Brain microvascular endothelial cell (primary cell): ENCODE data around the gene PTPN7.

Source experiments
- DNase-seq: peaks from one replicate; pipeline ENCODE4 v3.0.0-alpha.2; 2020
- H3K27ac ChIP-seq: fragments of 250-450 bp; sonication (Bioruptor Pico); 2 replicates; pipeline ENCODE4 v1.5.1; 2020; ENCODE audit warnings: mild to moderate bottlenecking, moderate library complexity
- H3K27me3 ChIP-seq: fragments of 250-450 bp; sonication (Bioruptor Pico); replicated peaks from 2 replicates; pipeline ENCODE4 v1.5.1; 2020; ENCODE audit warnings: mild to moderate bottlenecking
- H3K36me3 ChIP-seq: fragments of 250-450 bp; sonication (Bioruptor Pico); replicated peaks from 2 replicates; pipeline ENCODE4 v1.5.1; 2020; ENCODE audit warnings: mild to moderate bottlenecking
- H3K4me3 ChIP-seq: 2 replicates; pipeline ENCODE4 v1.5.1; 2011; ENCODE audit warnings: low read depth, mild to moderate bottlenecking, control low read depth, low read length, moderate library complexity
- CTCF ChIP-seq: IDR thresholded peaks from 2 replicates; pipeline ENCODE4 v1.5.1; 2011; ENCODE audit warnings: low read depth, mild to moderate bottlenecking, moderate library complexity, low read length, control low read depth, inconsistent platforms; ENCODE audit errors: missing control alignments
- in situ Hi-C: cut with HindIII; loops from 2 replicates; pipeline ENCODE4 v1.10.0; 2017; ENCODE audit warnings: low sequenced_read_pairs, low pct_ligation_motif_present

The PTPN7 gene

GRCh38 chr1:202187697-202188407 is 27.4 kb upstream of the PTPN7 start:
- no peaks in the 10 kb centered on the region for H3K36me3 ChIP-seq
- no peak for DNase-seq
- no peak overlapping the region for H3K27ac ChIP-seq
- TF ChIP-seq CTCF: no peak
- in situ Hi-C loops: no loop called here
- H3K4me3 ChIP-seq: no peak overlapping the region
- H3K27me3 ChIP-seq: peaks cover 3% of the 10 kb centered on the region

- no peak overlapping the region for H3K27ac ChIP-seq
- H3K4me3 ChIP-seq: no peak overlapping the region
- H3K36me3 ChIP-seq: no peaks in the 10 kb centered on the region
- no peak for TF ChIP-seq CTCF
- no peak for DNase-seq
- in situ Hi-C loops: no loop called here
- peaks cover 7% of the 10 kb centered on the region for H3K27me3 ChIP-seq
Observed at GRCh38 chr1:202187041-202187671, 26.8 kb upstream of the PTPN7 start.

GRCh38 chr1:202186327-202186726 is 25.9 kb upstream of the PTPN7 start:
- in situ Hi-C loops: no loop called here
- TF ChIP-seq CTCF: no peak
- DNase-seq: no peak

GRCh38 chr1:202184750-202185460 is 24.5 kb upstream of the PTPN7 start:
- Histone ChIP-seq H3K27ac (no peak overlapping the region), H3K27me3 (peaks cover 12% of the 10 kb centered on the region), H3K36me3 (no peaks in the 10 kb centered on the region), H3K4me3 (no peak overlapping the region)
- in situ Hi-C loops: no loop called here
- DNase-seq: peak; percentile 92
- peak; percentile 94 for TF ChIP-seq CTCF

More at GRCh38 chr1:202186327-202186726, 25.9 kb upstream of the PTPN7 start:
- Histone ChIP-seq H3K4me3 (no peak overlapping the region), H3K36me3 (no peaks in the 10 kb centered on the region), H3K27me3 (peaks cover 9% of the 10 kb centered on the region), H3K27ac (no peak overlapping the region)

GRCh38 chr1:202182040-202182877 is 21.9 kb upstream of the PTPN7 start:
- Histone ChIP-seq H3K27me3 (peaks cover 19% of the 10 kb centered on the region), H3K4me3 (no peak overlapping the region), H3K36me3 (no peaks in the 10 kb centered on the region), H3K27ac (no peak overlapping the region)
- in situ Hi-C loops: no loop called here
- no peak for TF ChIP-seq CTCF
- no peak for DNase-seq
